GM12878 (cell line): Measurements from ENCODE around the gene ARMC6.

Source experiments
- ATF7 ChIP-seq: fragments of 450-650 bp; IDR thresholded peaks from 2 replicates; pipeline ENCODE4 v1.6.1; 2016; ENCODE audit warnings: low read depth, mild to moderate bottlenecking
- CBX3 ChIP-seq: fragments of 200-600 bp; sonication (generic); IDR thresholded peaks from 2 replicates; pipeline ENCODE4 v1.6.1; 2016; ENCODE audit warnings: low read depth, borderline replicate concordance
- CHD2 ChIP-seq: IDR thresholded peaks from 2 replicates; pipeline ENCODE4 v1.6.1; 2011; ENCODE audit warnings: low read depth, low read length, improper control_type of control experiment, borderline replicate concordance
- CHD4 ChIP-seq: fragments of 200-600 bp; sonication (generic); IDR thresholded peaks from 2 replicates; pipeline ENCODE4 v1.6.1; 2016; ENCODE audit warnings: mild to moderate bottlenecking
- EP300 ChIP-seq, 2 experiments: fragments of 150-350 bp in 1 of 2; IDR thresholded peaks; 2 replicates each; pipeline ENCODE4 v1.6.1; 2011 to 2012; ENCODE audit warnings: low read depth in 2 of 2, low read length in 2 of 2, borderline replicate concordance in 1 of 2, improper control_type of control experiment in 1 of 2, inconsistent platforms in 1 of 2; ENCODE audit not compliant: control insufficient read depth in 1 of 2
- EZH2 ChIP-seq: IDR thresholded peaks from 2 replicates; pipeline ENCODE4 v1.6.1; 2012; ENCODE audit warnings: low read depth, mild to moderate bottlenecking, control low read depth, inconsistent platforms, low read length, borderline replicate concordance; ENCODE audit not compliant: control insufficient read depth
- HDAC2 ChIP-seq: fragments of 200-600 bp; sonication (generic); IDR thresholded peaks from 2 replicates; pipeline ENCODE4 v1.6.1; 2017
- POLR2A ChIP-seq: IDR thresholded peaks from 2 replicates; pipeline ENCODE4 v1.6.1; 2011; ENCODE audit warnings: low read depth, mild to moderate bottlenecking, low read length
- SP1 ChIP-seq: IDR thresholded peaks from one replicate; pipeline ENCODE4 v1.6.1; 2011; ENCODE audit warnings: low read depth, low read length
- SREBF1 ChIP-seq: IDR thresholded peaks from 2 replicates; pipeline ENCODE4 v1.6.1; 2012; ENCODE audit warnings: mild to moderate bottlenecking, low read length
- TF ChIP-seq, protein P1 (sequence below): IDR thresholded peaks from 2 replicates; pipeline ENCODE4 v1.6.1; 2011; ENCODE audit warnings: low read depth, low read length, improper control_type of control experiment, borderline replicate concordance
- TF ChIP-seq, protein P2 (sequence below), 3 experiments: IDR thresholded peaks in 2 of 3; conservative IDR thresholded peaks in 1 of 3; 2 replicates each; pipeline ENCODE4 v1.5.1; 2011; ENCODE audit warnings: low read depth in 3 of 3, low read length in 3 of 3, mild to moderate bottlenecking in 3 of 3, control low read depth in 2 of 3, moderate library complexity in 2 of 3, inconsistent platforms in 1 of 3, mixed read lengths in 1 of 3; ENCODE audit not compliant: control insufficient read depth in 2 of 3, insufficient read depth in 1 of 3; ENCODE audit errors: extremely low read depth in 1 of 3
- TF ChIP-seq, protein P3 (sequence below): IDR thresholded peaks from 2 replicates; pipeline ENCODE4 v1.6.1; 2012; ENCODE audit warnings: low read depth, low read length, improper control_type of control experiment
- TF ChIP-seq, protein P4 (sequence below): IDR thresholded peaks from 2 replicates; pipeline ENCODE4 v1.6.1; 2012; ENCODE audit warnings: low read length, inconsistent platforms

DNA sequence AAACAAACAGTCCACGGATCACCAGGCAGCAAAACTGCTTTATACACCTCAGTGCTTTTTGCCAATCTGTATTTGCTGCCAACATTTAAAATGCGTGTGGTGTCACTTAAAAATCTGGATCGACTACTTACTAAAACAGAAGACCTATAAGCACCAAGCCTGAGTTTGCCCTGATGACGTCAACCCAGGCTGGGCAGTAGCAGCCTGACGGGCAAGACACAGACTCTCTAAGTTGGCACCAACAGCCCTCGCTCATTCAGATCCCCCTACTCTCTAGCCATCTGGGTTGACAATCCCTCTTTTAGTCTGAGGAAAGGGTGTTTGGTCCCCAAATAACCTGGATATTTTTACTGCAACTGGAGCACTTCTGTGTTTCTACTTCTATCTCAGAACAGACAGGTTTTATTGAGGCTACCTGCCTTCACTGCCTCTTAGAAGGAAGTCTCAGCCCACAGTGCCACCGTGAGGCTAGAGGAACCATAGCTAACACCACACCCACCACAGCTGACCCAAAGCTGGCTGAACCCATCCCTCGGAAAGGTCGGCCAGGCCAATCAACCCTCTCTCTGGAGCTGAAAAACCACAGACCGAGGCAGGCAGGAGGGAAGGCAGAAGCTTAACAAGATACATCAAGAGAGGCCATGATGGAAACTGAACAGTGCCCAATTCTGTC is 7.0 kb upstream of the ARMC6 start:
- TF ChIP-seq, protein P1, sequence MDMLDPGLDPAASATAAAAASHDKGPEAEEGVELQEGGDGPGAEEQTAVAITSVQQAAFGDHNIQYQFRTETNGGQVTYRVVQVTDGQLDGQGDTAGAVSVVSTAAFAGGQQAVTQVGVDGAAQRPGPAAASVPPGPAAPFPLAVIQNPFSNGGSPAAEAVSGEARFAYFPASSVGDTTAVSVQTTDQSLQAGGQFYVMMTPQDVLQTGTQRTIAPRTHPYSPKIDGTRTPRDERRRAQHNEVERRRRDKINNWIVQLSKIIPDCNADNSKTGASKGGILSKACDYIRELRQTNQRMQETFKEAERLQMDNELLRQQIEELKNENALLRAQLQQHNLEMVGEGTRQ = no peak
- TF ChIP-seq, protein P2, sequence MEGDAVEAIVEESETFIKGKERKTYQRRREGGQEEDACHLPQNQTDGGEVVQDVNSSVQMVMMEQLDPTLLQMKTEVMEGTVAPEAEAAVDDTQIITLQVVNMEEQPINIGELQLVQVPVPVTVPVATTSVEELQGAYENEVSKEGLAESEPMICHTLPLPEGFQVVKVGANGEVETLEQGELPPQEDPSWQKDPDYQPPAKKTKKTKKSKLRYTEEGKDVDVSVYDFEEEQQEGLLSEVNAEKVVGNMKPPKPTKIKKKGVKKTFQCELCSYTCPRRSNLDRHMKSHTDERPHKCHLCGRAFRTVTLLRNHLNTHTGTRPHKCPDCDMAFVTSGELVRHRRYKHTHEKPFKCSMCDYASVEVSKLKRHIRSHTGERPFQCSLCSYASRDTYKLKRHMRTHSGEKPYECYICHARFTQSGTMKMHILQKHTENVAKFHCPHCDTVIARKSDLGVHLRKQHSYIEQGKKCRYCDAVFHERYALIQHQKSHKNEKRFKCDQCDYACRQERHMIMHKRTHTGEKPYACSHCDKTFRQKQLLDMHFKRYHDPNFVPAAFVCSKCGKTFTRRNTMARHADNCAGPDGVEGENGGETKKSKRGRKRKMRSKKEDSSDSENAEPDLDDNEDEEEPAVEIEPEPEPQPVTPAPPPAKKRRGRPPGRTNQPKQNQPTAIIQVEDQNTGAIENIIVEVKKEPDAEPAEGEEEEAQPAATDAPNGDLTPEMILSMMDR (IDR thresholded peaks at IDR 0.05 in 2 of 3, conservative IDR thresholded peaks at IDR 0.05 in 1 of 3; ENCODE audit: control insufficient read depth in 2 of 3, extremely low read depth in 1 of 3, insufficient read depth in 1 of 3, low read depth in 3 of 3, low read length in 3 of 3) = peak; percentile 24 to 51 (median 33); a peak in 2 of 6 replicates
- TF ChIP-seq EZH2 = no peak
- TF ChIP-seq CBX3 = no peak
- TF ChIP-seq, protein P3, sequence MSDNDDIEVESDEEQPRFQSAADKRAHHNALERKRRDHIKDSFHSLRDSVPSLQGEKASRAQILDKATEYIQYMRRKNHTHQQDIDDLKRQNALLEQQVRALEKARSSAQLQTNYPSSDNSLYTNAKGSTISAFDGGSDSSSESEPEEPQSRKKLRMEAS = no peak
- TF ChIP-seq, protein P4, sequence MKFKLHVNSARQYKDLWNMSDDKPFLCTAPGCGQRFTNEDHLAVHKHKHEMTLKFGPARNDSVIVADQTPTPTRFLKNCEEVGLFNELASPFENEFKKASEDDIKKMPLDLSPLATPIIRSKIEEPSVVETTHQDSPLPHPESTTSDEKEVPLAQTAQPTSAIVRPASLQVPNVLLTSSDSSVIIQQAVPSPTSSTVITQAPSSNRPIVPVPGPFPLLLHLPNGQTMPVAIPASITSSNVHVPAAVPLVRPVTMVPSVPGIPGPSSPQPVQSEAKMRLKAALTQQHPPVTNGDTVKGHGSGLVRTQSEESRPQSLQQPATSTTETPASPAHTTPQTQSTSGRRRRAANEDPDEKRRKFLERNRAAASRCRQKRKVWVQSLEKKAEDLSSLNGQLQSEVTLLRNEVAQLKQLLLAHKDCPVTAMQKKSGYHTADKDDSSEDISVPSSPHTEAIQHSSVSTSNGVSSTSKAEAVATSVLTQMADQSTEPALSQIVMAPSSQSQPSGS = no peak
- TF ChIP-seq SP1 = no peak
- no peak for TF ChIP-seq POLR2A
- TF ChIP-seq SREBF1 = no peak
- TF ChIP-seq HDAC2 = no peak
- no peak for TF ChIP-seq ATF7
- TF ChIP-seq EP300 (IDR thresholded peaks at IDR 0.05; ENCODE audit: borderline replicate concordance in 1 of 2, control insufficient read depth in 1 of 2, low read depth in 2 of 2, low read length in 2 of 2) = no peak
- TF ChIP-seq CHD2 = no peak
- TF ChIP-seq CHD4 = no peak
